ES-I3 (cell line): ENCODE measurements around the gene MFSD12.
"Not testable (repeated sequence)": the region's sequence is repeated elsewhere in the genome, so short reads cannot be mapped to it uniquely, and the experiment has no call there.

Experiments used
- H3K36me3 ChIP-seq: 2 replicates; pipeline ENCODE4 v1.6.1; 2013; ENCODE audit warnings: mild to moderate bottlenecking, low read length, control low read depth, moderate library complexity; ENCODE audit not compliant: insufficient read depth
- H3K4me1 ChIP-seq: 2 replicates; pipeline ENCODE4 v1.6.1; 2013; ENCODE audit warnings: mild to moderate bottlenecking, control low read depth, low read length; ENCODE audit not compliant: insufficient read depth
- H3K9ac ChIP-seq: 2 replicates; pipeline ENCODE4 v1.6.1; 2013; ENCODE audit warnings: low read depth, mild to moderate bottlenecking, low read length, moderate library complexity
- H3K9me3 ChIP-seq: 2 replicates; pipeline ENCODE4 v1.6.1; 2013; ENCODE audit warnings: mild to moderate bottlenecking, low read length, moderate library complexity; ENCODE audit not compliant: control insufficient read depth, insufficient read depth

The MFSD12 gene

DNA sequence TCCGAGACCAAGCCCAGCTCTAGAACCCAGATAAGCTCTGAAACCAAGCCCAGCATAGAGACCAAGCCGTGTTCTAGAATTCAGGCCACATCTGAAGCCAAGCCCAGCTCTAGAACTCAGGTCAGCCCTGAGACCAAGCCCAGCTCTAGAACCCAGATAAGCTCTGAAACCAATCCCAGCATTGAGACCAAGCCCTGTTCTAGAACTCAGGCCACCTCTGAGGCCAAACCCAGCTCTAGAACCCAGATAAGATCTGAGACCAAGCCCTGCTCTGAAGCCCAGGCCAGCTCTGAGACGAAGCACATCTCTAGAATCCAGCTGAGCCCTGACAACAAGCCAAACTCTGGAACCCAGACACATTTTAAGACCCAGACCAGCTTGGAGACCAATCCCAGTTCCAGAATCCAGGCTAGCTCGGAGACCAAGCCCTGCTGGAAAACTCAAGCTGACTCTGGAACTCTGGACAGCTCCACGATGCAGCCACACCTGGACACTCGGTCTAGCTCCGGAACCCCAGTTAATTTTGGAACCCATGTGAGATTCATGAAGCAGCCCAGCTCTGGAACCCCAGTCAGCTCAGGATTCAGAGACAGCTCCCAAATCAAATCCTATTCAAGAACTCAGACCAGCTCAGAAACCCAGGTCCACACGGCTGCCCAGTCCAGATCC, 33.7 kb upstream of the MFSD12 start:
- Histone ChIP-seq H3K36me3 (no peaks in the 10 kb centered on the region), H3K9ac (no peak overlapping the region), H3K9me3 (no peaks in the 10 kb centered on the region), H3K4me1 (no peaks in the 10 kb centered on the region; the same call in 1 of the 2 replicates)

- H3K9ac ChIP-seq = no peak overlapping the region
- no peaks in the 10 kb centered on the region for H3K36me3 ChIP-seq
- no peaks in the 10 kb centered on the region for H3K9me3 ChIP-seq
- no peaks in the 10 kb centered on the region; the same call in 1 of the 2 replicates for H3K4me1 ChIP-seq
Observed at GRCh38 chr19:3589949-3590348, 32.6 kb upstream of the MFSD12 start.

DNA sequence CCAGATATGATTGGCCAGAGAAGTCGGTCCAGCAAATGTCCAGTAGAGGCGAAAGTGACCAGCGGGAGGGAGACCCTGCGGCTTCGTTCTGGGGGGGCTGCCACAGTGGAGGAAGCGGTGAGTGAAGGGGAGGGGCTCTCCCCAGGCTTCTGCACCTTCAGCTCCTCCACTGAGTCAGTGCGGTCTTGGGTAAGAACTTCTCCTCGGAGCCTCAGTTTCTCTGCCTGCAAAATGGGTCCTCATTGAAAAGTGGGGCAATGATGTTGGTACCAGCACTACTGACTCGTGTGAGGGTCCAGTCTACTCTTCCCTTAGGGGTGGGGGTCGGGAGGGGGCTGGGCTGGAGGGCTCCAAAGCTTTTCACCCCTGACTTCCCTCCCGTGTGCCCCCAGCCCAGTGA, 32.1 kb upstream of the MFSD12 start:
- Histone ChIP-seq H3K9me3 (no peaks in the 10 kb centered on the region), H3K4me1 (no peaks in the 10 kb centered on the region; the same call in 1 of the 2 replicates)

GRCh38 chr19:3586707-3587346, 29.4 kb upstream of the MFSD12 start:
- H3K9ac ChIP-seq = peak overlapping the region; percentile 6; the same call in 1 of the 2 replicates
- no peaks in the 10 kb centered on the region for H3K36me3 ChIP-seq
- no peaks in the 10 kb centered on the region; the same call in 1 of the 2 replicates for H3K4me1 ChIP-seq
- no peaks in the 10 kb centered on the region for H3K9me3 ChIP-seq

More for the DNA sequence above, 32.1 kb upstream of the MFSD12 start:
- Histone ChIP-seq H3K36me3 (no peaks in the 10 kb centered on the region), H3K9ac (no peak overlapping the region)

- H3K9ac ChIP-seq = peak overlapping the region; percentile 54; the same call in 1 of the 2 replicates
- no peaks in the 10 kb centered on the region for H3K9me3 ChIP-seq
- H3K4me1 ChIP-seq = no peaks in the 10 kb centered on the region; the same call in 1 of the 2 replicates
- H3K36me3 ChIP-seq = no peaks in the 10 kb centered on the region
Observed at GRCh38 chr19:3586127-3586626, 28.8 kb upstream of the MFSD12 start.

- Histone ChIP-seq H3K4me1 (no peaks in the 10 kb centered on the region; the same call in 1 of the 2 replicates), H3K9me3 (no peaks in the 10 kb centered on the region), H3K9ac (peak within 1 kb of the TSS; percentile 54; the same call in 1 of the 2 replicates)
Observed at GRCh38 chr19:3585301-3586126, 28.1 kb upstream of the MFSD12 start, which contains the start of gene GIPC3. GIPC3 (plus strand) TSS chr19:3585478; CDS start chr19:3585598, 120 bp downstream.

GRCh38 chr19:3584036-3584802, 26.8 kb upstream of the MFSD12 start:
- H3K9me3 ChIP-seq, H3K4me1 ChIP-seq, H3K36me3 ChIP-seq, H3K9ac ChIP-seq: not testable (repeated sequence)

More at GRCh38 chr19:3585301-3586126, 28.1 kb upstream of the MFSD12 start, which contains the start of gene GIPC3:
- no peaks in the 10 kb centered on the region for H3K36me3 ChIP-seq

- H3K36me3 ChIP-seq, H3K9me3 ChIP-seq, H3K4me1 ChIP-seq, H3K9ac ChIP-seq: not testable (repeated sequence)
Observed at GRCh38 chr19:3581792-3582191, 24.4 kb upstream of the MFSD12 start.

- Histone ChIP-seq H3K36me3 (no peaks in the 10 kb centered on the region), H3K9me3 (no peaks in the 10 kb centered on the region), H3K4me1 (no peaks in the 10 kb centered on the region; the same call in 1 of the 2 replicates), H3K9ac (no peak overlapping the region)
Observed at GRCh38 chr19:3580156-3580934, 23.0 kb upstream of the MFSD12 start.

DNA sequence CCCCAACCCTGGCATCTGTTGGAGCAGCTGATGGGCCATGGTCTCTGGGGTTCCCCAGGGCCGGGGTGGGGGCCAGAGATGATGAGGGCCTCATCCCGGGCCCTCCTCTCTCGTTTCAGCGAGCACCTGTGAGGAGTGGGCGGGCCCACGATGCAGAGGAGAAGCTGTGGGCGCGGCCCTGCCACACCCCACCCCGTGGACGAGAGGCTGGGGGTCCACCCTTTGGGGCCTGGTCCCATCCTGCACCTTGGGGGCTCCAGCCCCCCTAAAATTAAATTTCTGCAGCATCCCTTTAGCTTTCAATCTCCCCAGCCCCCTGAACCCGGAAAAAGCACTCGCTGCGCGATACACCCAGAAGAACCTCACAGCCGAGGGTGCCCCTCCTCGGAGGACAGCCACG, 21.0 kb upstream of the MFSD12 start:
- no peaks in the 10 kb centered on the region; the same call in 1 of the 2 replicates for H3K4me1 ChIP-seq

GRCh38 chr19:3577723-3578344, 20.4 kb upstream of the MFSD12 start:
- H3K9ac ChIP-seq = peak overlapping the region; percentile 42; the same call in 1 of the 2 replicates
- H3K4me1 ChIP-seq = no peaks in the 10 kb centered on the region; the same call in 1 of the 2 replicates
- no peaks in the 10 kb centered on the region for H3K9me3 ChIP-seq
- no peaks in the 10 kb centered on the region for H3K36me3 ChIP-seq

More for the DNA sequence above, 21.0 kb upstream of the MFSD12 start:
- peak overlapping the region; percentile 42; the same call in 1 of the 2 replicates for H3K9ac ChIP-seq
- no peaks in the 10 kb centered on the region for H3K36me3 ChIP-seq
- H3K9me3 ChIP-seq = no peaks in the 10 kb centered on the region

- Histone ChIP-seq H3K9me3 (no peaks in the 10 kb centered on the region), H3K36me3 (no peaks in the 10 kb centered on the region), H3K9ac (peak overlapping the region; percentile 57), H3K4me1 (no peaks in the 10 kb centered on the region; the same call in 1 of the 2 replicates)
Observed at GRCh38 chr19:3576696-3577443, 19.5 kb upstream of the MFSD12 start.
